Thyroid gland (tissue), 4 donors: ENCODE results near the gene FAM47E.

Experiments
- POLR2A ChIP-seq, 2 donors: fragments of 450-650 bp; IDR thresholded peaks; one replicate each; pipeline ENCODE4 v1.6.1; 2017; ENCODE audit warnings: antibody characterized with exemption in 2 of 2, mild to moderate bottlenecking in 2 of 2, moderate library complexity in 1 of 2
- TF ChIP-seq, protein P1 (sequence below), 6 experiments: fragments of 200-600 bp in 3 of 6; fragments of 450-650 bp in 3 of 6; sonication (generic) in 3 of 6; IDR thresholded peaks; one replicate each; pipeline ENCODE4 v1.5.1; 2016 to 2019; ENCODE audit warnings: antibody characterized with exemption in 6 of 6, mild to moderate bottlenecking in 2 of 6, inconsistent platforms in 1 of 6, moderate library complexity in 1 of 6

DNA sequence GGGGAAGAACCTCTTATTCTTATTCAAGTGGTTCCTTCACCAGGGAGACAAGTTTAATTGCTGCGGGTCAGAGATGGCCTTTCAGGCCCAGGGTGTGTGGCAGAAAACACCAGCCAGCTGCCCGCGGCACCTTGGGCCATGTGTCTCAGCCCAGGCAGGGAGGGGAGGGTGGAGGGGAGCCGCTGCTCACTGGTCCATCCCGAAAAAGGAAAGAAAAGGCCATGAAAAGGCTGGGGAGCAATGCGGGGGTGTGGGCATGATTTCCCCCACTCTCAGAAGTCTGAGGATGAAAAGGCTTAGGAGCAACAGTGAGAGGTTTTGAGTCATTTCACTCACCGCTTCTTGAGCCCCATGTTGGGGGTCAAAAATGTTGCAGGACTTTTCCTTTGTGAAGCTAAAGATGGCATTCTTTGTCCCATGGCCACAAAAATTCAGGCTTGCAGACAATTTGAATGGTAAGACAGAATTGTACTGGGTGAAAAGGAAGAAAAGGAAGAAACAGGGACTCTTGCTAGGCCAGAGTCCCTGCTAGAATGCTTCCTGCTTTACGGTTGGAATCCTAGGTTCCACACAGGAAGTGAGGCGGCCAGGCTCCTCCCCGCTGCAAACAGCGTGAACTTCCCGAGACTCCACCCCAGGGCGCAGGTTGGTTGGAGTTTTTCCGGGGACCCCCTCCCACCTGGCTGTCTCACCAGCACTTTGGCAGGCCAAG, 17.4 kb upstream of the FAM47E start:
- TF ChIP-seq, protein P1, sequence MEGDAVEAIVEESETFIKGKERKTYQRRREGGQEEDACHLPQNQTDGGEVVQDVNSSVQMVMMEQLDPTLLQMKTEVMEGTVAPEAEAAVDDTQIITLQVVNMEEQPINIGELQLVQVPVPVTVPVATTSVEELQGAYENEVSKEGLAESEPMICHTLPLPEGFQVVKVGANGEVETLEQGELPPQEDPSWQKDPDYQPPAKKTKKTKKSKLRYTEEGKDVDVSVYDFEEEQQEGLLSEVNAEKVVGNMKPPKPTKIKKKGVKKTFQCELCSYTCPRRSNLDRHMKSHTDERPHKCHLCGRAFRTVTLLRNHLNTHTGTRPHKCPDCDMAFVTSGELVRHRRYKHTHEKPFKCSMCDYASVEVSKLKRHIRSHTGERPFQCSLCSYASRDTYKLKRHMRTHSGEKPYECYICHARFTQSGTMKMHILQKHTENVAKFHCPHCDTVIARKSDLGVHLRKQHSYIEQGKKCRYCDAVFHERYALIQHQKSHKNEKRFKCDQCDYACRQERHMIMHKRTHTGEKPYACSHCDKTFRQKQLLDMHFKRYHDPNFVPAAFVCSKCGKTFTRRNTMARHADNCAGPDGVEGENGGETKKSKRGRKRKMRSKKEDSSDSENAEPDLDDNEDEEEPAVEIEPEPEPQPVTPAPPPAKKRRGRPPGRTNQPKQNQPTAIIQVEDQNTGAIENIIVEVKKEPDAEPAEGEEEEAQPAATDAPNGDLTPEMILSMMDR (IDR thresholded peaks at IDR 0.05), result no peak
- TF ChIP-seq POLR2A (IDR thresholded peaks at IDR 0.05), result no peak
